Epithelial cell of prostate (primary cell): ENCODE data around the gene BGLAP.
"Not testable (repeated sequence)": the region's sequence is repeated elsewhere in the genome, so short reads cannot be mapped to it uniquely, and the experiment has no call there.

Experiments
- DNase-seq: peaks from one replicate; pipeline ENCODE4 v3.0.0-alpha.2; 2011; ENCODE audit warnings: low read depth, low spot score
- H3K27ac ChIP-seq: fragments of 450-650 bp; 2 replicates; pipeline ENCODE4 v1.5.1; 2017; ENCODE audit warnings: mild to moderate bottlenecking

Gene BGLAP

DNA sequence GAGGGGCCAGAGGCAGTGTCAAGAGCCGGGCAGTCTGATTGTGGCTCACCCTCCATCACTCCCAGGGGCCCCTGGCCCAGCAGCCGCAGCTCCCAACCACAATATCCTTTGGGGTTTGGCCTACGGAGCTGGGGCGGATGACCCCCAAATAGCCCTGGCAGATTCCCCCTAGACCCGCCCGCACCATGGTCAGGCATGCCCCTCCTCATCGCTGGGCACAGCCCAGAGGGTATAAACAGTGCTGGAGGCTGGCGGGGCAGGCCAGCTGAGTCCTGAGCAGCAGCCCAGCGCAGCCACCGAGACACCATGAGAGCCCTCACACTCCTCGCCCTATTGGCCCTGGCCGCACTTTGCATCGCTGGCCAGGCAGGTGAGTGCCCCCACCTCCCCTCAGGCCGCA lies at the start of gene BGLAP:
Gene BGLAP (plus strand): TSS at position 259 of the 400 bp plus-strand sequence. CDS start 48 bp downstream, at position 307.
- no peak for DNase-seq
- H3K27ac ChIP-seq, result no peak within 1 kb of the TSS

DNA sequence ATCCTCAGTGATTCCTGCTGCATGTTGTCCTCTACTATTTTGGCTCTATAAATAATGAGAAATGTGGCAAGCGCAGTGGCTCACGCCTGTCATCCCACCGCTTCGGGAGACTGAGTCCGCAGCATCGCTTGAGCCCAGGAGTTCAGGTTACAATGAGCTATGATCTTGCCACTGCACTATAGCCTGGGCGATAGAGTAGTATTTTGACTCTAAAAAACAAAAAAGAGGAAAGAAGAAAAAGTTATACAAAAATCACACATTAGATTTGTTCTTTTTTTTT lies 48.8 kb upstream of the BGLAP start:
- peak overlapping the region; percentile 61 for H3K27ac ChIP-seq
- no peak for DNase-seq

GRCh38 chr1:156193488-156194299 lies 48.3 kb upstream of the BGLAP start, which contains the start of gene SLC25A44:
Gene SLC25A44, plus strand, starts transcription at chr1:156194104. Its CDS starts 5,744 bp downstream, at chr1:156199848.
- peak; percentile 93 for DNase-seq
- peak within 1 kb of the TSS; percentile 61 for H3K27ac ChIP-seq

GRCh38 chr1:156194300-156194652 lies 47.7 kb upstream of the BGLAP start:
- H3K27ac ChIP-seq, result peak overlapping the region; percentile 61
- no peak for DNase-seq

DNA sequence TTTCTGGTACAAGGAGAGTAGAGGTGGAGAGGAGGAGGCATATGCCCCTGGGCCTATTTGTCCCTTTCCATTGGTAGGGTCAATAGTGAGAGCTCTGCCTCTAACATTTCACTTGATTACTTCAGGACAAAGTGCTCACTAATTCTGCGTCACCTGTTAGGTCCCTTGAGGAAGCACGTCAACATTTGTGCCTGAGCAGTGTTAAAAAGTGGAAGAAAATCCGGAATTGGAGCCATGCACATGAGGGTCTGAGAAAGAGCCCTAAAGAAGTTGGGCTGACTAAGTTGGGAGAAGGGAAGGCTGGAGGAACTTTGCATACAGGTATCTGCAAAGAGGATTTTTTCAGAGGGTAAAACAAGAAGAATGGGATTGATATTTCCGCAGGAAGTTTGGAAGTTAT lies 46.1 kb upstream of the BGLAP start:
- no peak for DNase-seq
- H3K27ac ChIP-seq, result no peak overlapping the region

GRCh38 chr1:156196445-156196844 lies 45.5 kb upstream of the BGLAP start:
- no peak overlapping the region for H3K27ac ChIP-seq
- DNase-seq, result no peak

- DNase-seq, result no peak
- H3K27ac ChIP-seq, result no peak overlapping the region
These were observed 43.1 kb upstream of the BGLAP start for GRCh38 chr1:156198831-156199349.

- H3K27ac ChIP-seq, result no peak overlapping the region
- DNase-seq, result no peak
These were observed 41.9 kb upstream of the BGLAP start for GRCh38 chr1:156200044-156200443.

DNA sequence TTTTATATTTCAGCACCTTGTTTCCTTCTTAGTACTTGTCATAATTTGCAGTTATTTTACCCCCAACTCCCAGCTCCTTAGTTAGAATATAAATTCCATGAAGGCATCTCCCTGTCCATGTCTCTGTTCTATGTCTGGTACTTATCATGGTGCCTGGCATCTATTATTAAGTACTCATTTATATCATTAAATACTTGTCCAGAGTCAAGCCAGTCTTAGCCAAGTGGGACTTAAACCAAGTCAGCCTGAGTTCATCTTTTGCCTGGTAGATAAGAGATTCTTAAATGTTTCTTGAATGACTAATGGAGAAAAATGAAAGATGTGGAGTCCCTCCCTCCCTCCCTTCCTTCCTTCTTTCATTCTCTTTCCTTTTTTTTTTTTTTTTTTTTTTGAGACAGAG lies 38.7 kb upstream of the BGLAP start:
- DNase-seq, result no peak
- no peak overlapping the region for H3K27ac ChIP-seq

DNA sequence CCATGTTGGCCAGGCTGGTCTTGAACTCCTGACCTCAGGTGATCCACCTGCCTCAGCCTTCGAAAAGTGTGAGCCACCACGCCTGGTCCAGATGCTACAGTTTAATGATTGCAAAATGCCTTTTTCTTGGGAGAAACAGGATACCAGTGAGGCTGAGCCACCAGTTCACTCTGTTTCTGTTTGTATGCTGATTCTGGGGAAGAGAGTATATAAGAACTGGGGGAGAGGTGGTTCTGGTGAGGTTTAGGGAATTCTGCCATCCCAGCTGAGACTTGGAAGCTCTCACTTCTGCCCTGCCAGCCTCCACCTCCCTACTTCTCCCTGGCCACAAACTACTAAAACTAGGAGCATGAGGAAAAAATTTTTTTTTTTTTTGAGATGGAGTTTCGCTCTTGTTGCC lies 37.3 kb upstream of the BGLAP start:
- H3K27ac ChIP-seq, result no peak overlapping the region
- no peak for DNase-seq

DNA sequence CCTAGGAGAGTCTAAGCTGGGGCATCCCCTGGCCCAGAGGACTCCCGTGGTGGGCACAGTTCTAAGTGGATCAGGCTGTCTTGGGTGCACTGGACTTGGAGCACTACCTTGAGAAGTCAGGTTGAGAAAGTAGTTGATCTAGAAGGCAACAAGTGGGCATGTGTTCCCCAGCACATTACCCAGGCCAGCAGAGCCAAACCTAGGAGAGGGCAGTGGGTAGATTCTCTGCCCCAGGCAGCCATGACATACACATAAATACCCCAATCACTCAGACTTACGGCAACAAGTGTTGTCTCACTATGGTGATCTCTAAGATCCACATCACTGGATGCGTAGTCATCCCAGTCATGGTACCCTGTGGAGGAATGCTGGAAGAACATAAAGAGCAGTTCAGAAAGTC lies 30.7 kb upstream of the BGLAP start:
- no peak overlapping the region for H3K27ac ChIP-seq
- DNase-seq, result no peak

GRCh38 chr1:156212130-156212529 lies 29.9 kb upstream of the BGLAP start:
- DNase-seq, result no peak
- peak overlapping the region; percentile 89 for H3K27ac ChIP-seq

DNA sequence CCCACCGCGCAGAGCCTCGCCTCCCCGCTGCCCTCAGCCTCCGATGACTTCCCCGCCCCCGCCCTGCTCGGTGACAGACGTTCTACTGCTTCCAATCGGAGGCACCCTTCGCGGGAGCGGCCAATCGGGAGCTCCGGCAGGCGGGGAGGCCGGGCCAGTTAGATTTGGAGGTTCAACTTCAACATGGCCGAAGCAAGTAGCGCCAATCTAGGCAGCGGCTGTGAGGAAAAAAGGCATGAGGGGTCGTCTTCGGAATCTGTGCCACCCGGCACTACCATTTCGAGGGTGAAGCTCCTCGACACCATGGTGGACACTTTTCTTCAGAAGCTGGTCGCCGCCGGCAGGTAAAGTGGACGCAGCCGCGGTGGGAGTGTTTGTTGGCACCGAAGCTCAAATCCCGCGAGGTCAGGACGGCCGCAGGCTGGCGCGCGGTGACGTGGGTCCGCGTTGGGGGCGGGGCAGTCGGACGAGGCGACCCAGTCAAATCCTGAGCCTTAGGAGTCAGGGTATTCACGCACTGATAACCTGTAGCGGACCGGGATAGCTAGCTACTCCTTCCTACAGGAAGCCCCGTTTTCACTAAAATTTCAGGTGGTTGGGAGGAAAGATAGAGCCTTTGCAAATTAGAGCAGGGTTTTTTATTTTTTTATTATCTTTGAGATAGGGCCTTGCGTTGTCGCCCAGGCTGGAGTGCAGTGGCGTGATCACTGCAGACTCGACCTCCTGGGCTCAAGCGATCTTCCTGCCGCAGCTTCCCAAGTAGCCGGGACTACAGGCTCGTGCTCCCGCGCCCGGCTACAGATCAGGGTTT lies 28.9 kb upstream of the BGLAP start, which contains the start of gene PMF1:
Gene PMF1 (plus strand): TSS at position 175 of the 811 bp plus-strand sequence. CDS start 9 bp downstream, at position 184.
- peak; percentile 69 for DNase-seq
- peak within 1 kb of the TSS; percentile 89 for H3K27ac ChIP-seq

- no peak for DNase-seq
- peak overlapping the region; percentile 89 for H3K27ac ChIP-seq
These were observed 28.4 kb upstream of the BGLAP start for GRCh38 chr1:156213644-156213966.

DNA sequence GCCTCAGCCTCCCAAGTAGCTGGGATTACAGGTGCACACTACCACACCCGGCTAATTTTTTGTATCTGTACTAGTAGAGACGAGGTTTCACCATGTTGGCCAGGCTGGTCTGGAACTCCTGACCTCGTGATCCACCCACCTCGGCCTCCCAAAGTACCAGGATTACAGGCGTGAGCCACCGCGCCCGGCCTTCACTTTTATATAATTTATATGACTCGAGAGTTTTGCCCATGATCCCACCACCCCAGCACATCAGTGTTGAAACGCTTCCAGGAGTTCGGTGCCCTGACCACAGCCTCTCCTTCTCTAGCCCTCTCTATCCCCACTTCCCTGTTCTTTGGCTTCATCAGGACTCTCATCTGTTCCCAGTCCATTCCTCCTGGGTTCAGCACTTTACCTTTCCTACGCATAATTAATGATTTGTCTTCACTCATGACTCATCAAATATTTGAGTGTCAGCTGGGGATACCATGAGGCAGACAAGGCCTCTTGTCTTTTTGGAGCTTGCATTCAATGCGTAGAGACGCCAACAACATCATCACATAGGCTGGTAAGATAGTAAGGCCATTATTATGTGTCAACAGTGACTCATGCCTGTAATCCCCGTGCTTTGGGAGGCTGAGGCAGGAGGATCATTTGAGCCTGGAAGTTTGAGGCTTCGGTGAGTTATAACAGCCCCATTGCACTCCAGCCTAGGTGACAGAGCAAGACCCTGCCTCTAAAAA lies 27.8 kb upstream of the BGLAP start:
- peak overlapping the region; percentile 89 for H3K27ac ChIP-seq
- DNase-seq, result peak; percentile 86

DNA sequence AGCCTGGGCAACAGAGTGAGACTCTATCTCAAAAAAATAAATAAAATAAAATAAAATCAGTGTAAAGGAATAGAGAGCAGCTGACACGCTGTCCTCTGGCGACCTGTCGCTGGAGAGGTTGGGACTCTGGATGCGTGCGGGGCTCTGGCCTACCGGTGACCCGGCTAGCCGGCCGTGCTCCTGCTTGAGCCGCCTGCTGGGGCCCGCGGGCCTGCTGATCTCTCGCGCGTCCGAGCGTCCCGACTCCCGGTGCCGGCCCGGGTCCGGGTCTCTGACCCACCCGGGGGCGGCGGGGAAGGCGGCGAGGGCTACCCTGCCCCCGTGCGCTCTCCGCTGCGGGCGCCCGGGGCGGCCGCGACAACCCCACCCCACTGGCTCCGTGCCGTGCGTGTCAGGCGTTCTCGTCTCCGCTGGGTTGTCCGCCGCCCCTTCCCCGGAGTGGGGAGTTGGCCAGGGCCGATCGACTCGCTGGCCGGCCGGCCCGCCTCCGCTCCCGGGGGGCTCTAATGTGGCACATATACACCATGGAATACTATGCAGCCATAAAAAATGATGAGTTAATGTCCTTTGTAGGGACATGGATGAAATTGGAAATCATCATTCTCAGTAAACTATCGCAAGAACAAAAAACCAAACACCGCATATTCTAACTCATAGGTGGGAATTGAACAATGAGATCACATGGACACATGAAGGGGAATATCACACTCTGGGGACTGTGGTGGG lies 25.5 kb upstream of the BGLAP start:
- not testable (repeated sequence) for H3K27ac ChIP-seq, DNase-seq

DNA sequence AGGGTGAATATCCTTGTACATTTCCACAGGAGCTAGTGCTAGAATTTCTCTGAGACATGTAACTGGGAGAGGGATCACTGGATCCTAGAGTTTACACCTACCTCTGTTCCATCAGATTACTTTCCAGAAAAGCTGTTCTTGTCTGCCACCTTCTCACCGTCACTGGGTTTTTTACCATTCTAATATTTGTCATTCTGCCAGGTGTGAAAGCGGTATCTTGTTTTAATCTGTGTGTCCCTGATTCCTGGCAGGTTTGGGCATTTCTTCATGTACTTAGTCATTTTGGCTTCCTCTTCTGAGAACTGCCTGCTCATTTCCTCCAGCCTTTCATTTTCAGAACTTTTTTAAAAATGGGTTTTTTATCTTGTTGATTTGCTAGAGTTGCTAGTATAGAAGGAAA lies 24.1 kb upstream of the BGLAP start:
- peak; percentile 14 for DNase-seq
- peak overlapping the region; percentile 52 for H3K27ac ChIP-seq

GRCh38 chr1:156220226-156220625 lies 21.8 kb upstream of the BGLAP start:
- DNase-seq, result no peak
- no peak overlapping the region for H3K27ac ChIP-seq

DNA sequence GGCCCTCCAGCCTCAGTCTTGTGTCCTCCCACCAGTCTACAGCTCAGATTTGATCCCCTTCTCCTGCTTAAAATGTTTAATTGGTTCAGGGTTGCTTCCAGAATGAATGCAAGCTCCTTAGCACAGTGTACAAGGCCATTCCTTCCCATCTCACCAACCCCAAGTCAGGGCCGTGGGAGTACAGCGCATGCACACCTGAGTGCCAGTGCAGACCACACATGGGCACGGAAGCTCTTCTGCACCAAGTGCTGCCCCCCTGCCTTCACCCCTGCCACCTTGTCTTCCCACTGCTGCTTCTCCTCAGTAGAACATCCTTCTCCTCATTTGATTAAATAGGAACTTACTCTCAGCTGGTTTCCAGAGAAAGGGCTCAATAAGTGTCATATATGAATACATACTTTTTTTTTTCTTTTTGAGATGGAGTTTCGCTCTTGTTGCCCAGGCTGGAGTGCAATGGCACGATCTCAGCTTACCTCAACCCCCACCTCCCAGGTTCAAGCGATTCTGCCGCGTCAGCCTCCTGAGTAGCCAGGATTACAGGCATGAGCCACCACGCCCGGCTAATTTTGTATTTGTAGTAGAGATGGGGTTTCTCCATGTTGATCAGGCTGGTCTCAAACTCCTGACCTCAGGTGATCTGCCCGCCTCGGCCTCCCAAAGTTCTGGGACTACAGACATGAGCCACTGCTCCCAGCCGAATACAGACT lies 19.8 kb upstream of the BGLAP start:
- H3K27ac ChIP-seq, result no peak overlapping the region
- no peak for DNase-seq

DNA sequence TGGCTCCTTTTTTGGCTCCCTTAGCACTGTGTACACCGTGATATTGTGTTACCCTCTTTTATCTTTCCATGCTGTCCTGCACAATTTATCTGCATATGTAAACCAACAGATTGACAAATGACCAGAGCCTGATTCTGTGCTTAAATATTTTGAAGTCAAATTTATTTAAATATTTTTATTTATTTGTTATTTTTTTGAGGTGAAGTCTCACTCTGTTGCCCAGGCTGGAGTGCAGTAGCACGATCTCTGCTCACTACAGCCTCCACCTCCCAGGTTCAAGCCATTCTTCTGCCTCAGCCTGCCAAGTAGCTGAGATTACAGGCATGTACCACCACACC lies 16.3 kb upstream of the BGLAP start:
- H3K27ac ChIP-seq, result no peak overlapping the region
- no peak for DNase-seq
